Hepatocyte (in vitro differentiated cells): ENCODE data around the gene GOLGA6L7. TPM values are rescaled to one million over a fixed set of nuclear protein-coding genes. Genes with fewer than 3 reads are reported as not detected.
"Not testable (repeated sequence)": the region's sequence is repeated elsewhere in the genome, so short reads cannot be mapped to it uniquely, and the experiment has no call there.

Experiments
- DNase-seq: peaks from one replicate; pipeline ENCODE4 v3.0.0-alpha.2; 2016; ENCODE audit warnings: low spot score
- H2AFZ ChIP-seq: fragments of 200-600 bp; sonication (generic); 2 replicates; pipeline ENCODE4 v1.6.0; 2016; ENCODE audit warnings: antibody characterized with exemption, mild to moderate bottlenecking
- H3K27ac ChIP-seq: fragments of 200-600 bp; sonication (generic); 2 replicates; pipeline ENCODE4 v1.5.1; 2016; ENCODE audit warnings: mild to moderate bottlenecking
- H3K27me3 ChIP-seq: fragments of 200-600 bp; sonication (generic); 2 replicates; pipeline ENCODE4 v1.6.1; 2016
- H3K36me3 ChIP-seq: fragments of 200-600 bp; sonication (generic); replicated peaks from 2 replicates; pipeline ENCODE4 v1.5.1; 2016; ENCODE audit warnings: low read depth; ENCODE audit not compliant: insufficient read depth
- H3K4me1 ChIP-seq: fragments of 200-600 bp; sonication (generic); 2 replicates; pipeline ENCODE4 v1.5.1; 2016; ENCODE audit warnings: mild to moderate bottlenecking, moderate library complexity; ENCODE audit not compliant: insufficient read depth
- H3K4me2 ChIP-seq: fragments of 200-600 bp; sonication (generic); 2 replicates; pipeline ENCODE4 v1.6.0; 2016
- H3K4me3 ChIP-seq: fragments of 200-600 bp; sonication (generic); 2 replicates; pipeline ENCODE4 v1.5.1; 2016; ENCODE audit warnings: mild to moderate bottlenecking
- H3K79me2 ChIP-seq: fragments of 200-600 bp; sonication (generic); 2 replicates; pipeline ENCODE4 v1.6.0; 2017; ENCODE audit warnings: mild to moderate bottlenecking
- H3K9me2 ChIP-seq: fragments of 200-600 bp; sonication (generic); replicated peaks from 2 replicates; pipeline ENCODE4 v1.6.0; 2017; ENCODE audit warnings: mild to moderate bottlenecking; ENCODE audit not compliant: insufficient read depth
- H3K9me3 ChIP-seq: fragments of 200-600 bp; sonication (generic); 2 replicates; pipeline ENCODE4 v1.5.1; 2016; ENCODE audit warnings: low read depth, mild to moderate bottlenecking
- H4K20me1 ChIP-seq: fragments of 200-600 bp; sonication (generic); 2 replicates; pipeline ENCODE4 v1.6.0; 2016; ENCODE audit warnings: mild to moderate bottlenecking; ENCODE audit not compliant: insufficient read depth, poor library complexity, severe bottlenecking
- WGBS: methylation state at CpG from one replicate; pipeline ENCODE4 v1.1.6; 2016; ENCODE audit warnings: low lambda C conversion rate; ENCODE audit errors: missing lambda C conversion rate; 5-methylcytosine and 5-hydroxymethylcytosine counted together
- polyA plus RNA-seq: library from polyadenylated mRNA; unstranded; fragments of >200 nt; fragmentation: Nextera tagmentation; extraction: Ambion mirVana; gene quantifications from 2 replicates; pipeline ENCODE4 v1.2.1, GENCODE V29; 2016
- total RNA-seq: library from RNA; depleted of rRNA; stranded (reverse); fragments of >200 nt; gene quantifications from 2 replicates; pipeline ENCODE4 v1.2.3, GENCODE V29; 2014

Gene GOLGA6L7
- total and polyA plus RNA-seq, 2 experiments from 2014 or later = not detected

DNA sequence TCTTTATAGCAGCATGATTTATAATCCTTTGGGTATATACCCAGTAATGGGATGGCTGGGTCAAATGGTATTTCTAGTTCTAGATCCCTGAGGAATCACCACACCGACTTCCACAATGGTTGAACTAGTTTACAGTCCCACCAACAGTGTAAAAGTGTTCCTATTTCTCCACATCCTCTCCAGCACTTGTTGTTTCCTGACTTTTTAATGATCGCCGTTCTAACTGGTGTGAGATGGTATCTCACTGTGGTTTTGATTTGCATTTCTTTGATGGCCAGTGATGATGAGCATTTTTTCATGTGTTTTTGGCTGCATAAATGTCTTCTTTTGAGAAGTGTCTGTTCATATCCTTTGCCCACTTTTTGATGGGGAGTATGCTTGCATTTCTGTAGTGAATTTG, 30.3 kb downstream of the GOLGA6L7 start:
- 87% methylated on average over 3 of the region's 3 CpGs for WGBS
- H3K36me3 ChIP-seq, H3K9me3 ChIP-seq, H3K4me1 ChIP-seq, H3K79me2 ChIP-seq, H3K27ac ChIP-seq, H3K4me3 ChIP-seq, H3K9me2 ChIP-seq, H3K27me3 ChIP-seq, H4K20me1 ChIP-seq, H3K4me2 ChIP-seq, DNase-seq, H2AFZ ChIP-seq: not testable (repeated sequence)

- H3K4me2 ChIP-seq, DNase-seq, H3K27me3 ChIP-seq, H2AFZ ChIP-seq, H3K79me2 ChIP-seq, H3K27ac ChIP-seq, H3K9me3 ChIP-seq, H3K36me3 ChIP-seq, H3K9me2 ChIP-seq, H4K20me1 ChIP-seq, H3K4me3 ChIP-seq, H3K4me1 ChIP-seq: not testable (repeated sequence)
Measured at GRCh38 chr15:28814059-28814458, 34.4 kb downstream of the GOLGA6L7 start.

- DNase-seq, H3K27me3 ChIP-seq, H3K27ac ChIP-seq, H3K9me3 ChIP-seq, H3K4me3 ChIP-seq, H2AFZ ChIP-seq, H3K4me1 ChIP-seq, H3K4me2 ChIP-seq, H3K9me2 ChIP-seq, H3K79me2 ChIP-seq, H3K36me3 ChIP-seq, H4K20me1 ChIP-seq: not testable (repeated sequence)
- 59% methylated on average over 2 of the region's 2 CpGs for WGBS
Measured at GRCh38 chr15:28813392-28813791, 35.1 kb downstream of the GOLGA6L7 start.

GRCh38 chr15:28811852-28812550, 36.4 kb downstream of the GOLGA6L7 start:
- H3K27me3 ChIP-seq, H3K36me3 ChIP-seq, H3K79me2 ChIP-seq, H3K4me1 ChIP-seq, H2AFZ ChIP-seq, DNase-seq, H3K4me2 ChIP-seq, H4K20me1 ChIP-seq, H3K4me3 ChIP-seq, H3K27ac ChIP-seq, H3K9me3 ChIP-seq, H3K9me2 ChIP-seq: not testable (repeated sequence)
- WGBS = 78% methylated on average over 4 of the region's 4 CpGs

DNA sequence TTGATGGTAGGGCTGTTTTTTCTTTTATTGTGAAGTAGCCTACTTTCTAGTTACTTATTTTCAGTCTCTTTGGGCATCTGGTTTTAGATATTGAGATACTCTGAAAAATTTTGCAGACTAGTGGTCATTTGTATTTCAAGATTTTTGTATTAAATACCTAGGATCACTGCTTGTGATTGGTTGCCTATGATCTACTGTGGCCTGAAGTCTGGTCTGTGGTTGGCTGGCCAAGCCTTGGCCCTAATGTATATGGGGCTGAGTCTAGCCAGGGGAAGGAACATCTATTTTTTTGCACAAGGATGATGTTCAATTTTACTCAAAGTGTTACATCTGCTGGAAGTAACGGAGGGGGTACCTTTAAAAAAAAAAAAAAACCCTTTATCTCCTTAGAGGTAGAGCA, 38.0 kb downstream of the GOLGA6L7 start:
- not testable (repeated sequence) for H3K9me2 ChIP-seq
- 75% methylated on average over 1 of the region's 1 CpG for WGBS

DNA sequence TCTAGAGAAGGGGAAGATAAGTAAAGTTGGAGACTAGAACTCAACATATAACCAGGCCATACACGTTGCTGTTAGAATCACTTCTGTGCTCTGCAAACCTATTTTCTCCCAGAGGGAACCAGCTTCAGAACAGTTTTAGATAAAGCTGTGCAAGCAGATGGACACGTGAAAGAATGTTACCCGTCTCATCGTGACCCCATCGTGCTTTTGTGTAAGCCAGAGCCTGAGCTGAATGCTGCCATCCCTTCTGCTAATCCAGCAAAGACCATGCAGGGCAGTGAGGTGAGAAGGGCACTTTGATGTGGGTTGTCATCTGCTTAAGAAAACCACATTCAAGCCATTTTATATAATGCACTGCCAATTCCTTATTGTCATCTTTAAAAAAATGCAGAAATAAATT, 40.3 kb downstream of the GOLGA6L7 start:
- DNase-seq, H3K4me3 ChIP-seq, H3K79me2 ChIP-seq, H3K9me2 ChIP-seq, H3K27ac ChIP-seq, H3K4me1 ChIP-seq, H3K4me2 ChIP-seq, H4K20me1 ChIP-seq, H3K27me3 ChIP-seq, H2AFZ ChIP-seq, H3K9me3 ChIP-seq, H3K36me3 ChIP-seq: not testable (repeated sequence)
- WGBS = 77% methylated on average over 5 of the region's 5 CpGs

More for the DNA sequence above, 38.0 kb downstream of the GOLGA6L7 start:
- H3K4me2 ChIP-seq, H3K36me3 ChIP-seq, H3K4me3 ChIP-seq, DNase-seq, H4K20me1 ChIP-seq, H3K27ac ChIP-seq, H3K9me3 ChIP-seq, H3K4me1 ChIP-seq, H2AFZ ChIP-seq, H3K27me3 ChIP-seq, H3K79me2 ChIP-seq: not testable (repeated sequence)

- H3K9me3 ChIP-seq, H3K4me3 ChIP-seq, H2AFZ ChIP-seq, H3K27ac ChIP-seq, H3K4me2 ChIP-seq, H3K79me2 ChIP-seq, DNase-seq, H4K20me1 ChIP-seq, H3K27me3 ChIP-seq, H3K9me2 ChIP-seq, H3K4me1 ChIP-seq, H3K36me3 ChIP-seq: not testable (repeated sequence)
- 78% methylated on average over 2 of the region's 2 CpGs for WGBS
Measured at GRCh38 chr15:28800366-28800765, 48.1 kb downstream of the GOLGA6L7 start.

GRCh38 chr15:28798234-28798633, 50.2 kb downstream of the GOLGA6L7 start:
- not testable (repeated sequence) for H3K9me2 ChIP-seq, H3K4me1 ChIP-seq, H3K4me2 ChIP-seq, H3K27me3 ChIP-seq, H3K27ac ChIP-seq, H3K79me2 ChIP-seq, DNase-seq, H3K4me3 ChIP-seq, H3K36me3 ChIP-seq, H3K9me3 ChIP-seq, H4K20me1 ChIP-seq, H2AFZ ChIP-seq
- 61% methylated on average over 2 of the region's 2 CpGs for WGBS
